GM21515 (cell line): ENCODE results near the gene C4orf51.
A peak's percentile ranks its signal among the peaks of the same experiment; 100 is the strongest.

Experiments
- ATAC-seq: cut with Tn5 transposase; IDR thresholded peaks from one replicate; pipeline ENCODE4 v1.9.1; 2021; ENCODE audit not compliant: unreplicated experiment

The C4orf51 gene

DNA sequence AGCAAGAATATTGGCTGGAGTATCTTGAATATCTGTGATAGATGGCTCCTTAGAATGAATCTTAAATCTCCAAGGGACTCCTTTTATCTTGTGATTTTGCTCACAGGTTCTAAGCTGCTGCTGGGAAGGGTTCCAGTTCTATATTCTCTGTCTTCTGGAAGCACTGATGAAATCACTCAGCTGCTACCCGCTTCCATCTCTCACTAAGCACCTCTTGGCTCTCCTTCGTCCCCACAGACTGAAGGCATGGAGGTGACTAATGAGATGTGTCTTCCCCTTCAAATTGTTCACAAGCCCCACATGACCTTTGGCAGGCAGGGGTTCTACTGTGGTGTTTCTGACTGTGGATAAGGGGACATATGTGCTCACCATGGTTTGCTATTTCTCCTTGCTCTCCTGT lies 75.9 kb downstream of the C4orf51 start:
- ATAC-seq: no peak

DNA sequence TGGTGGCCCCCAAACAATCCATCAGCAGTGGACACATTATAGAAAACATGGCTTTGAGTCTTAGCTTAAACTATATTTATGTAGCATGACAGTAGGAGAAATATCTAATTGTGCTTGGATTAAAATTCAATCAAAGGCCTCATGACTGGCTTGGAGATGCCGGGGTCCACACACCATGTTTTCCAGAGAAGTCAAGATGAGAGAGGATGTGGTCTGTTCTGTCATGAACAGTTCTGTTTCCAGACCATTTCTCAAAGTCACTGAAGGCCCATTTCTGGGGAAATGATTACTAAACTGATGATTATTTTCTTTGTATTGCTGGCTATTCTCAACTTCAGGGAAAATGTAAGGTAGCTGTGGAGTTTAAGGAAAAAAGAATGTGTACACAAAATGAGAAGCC lies 76.3 kb downstream of the C4orf51 start:
- no peak for ATAC-seq

DNA sequence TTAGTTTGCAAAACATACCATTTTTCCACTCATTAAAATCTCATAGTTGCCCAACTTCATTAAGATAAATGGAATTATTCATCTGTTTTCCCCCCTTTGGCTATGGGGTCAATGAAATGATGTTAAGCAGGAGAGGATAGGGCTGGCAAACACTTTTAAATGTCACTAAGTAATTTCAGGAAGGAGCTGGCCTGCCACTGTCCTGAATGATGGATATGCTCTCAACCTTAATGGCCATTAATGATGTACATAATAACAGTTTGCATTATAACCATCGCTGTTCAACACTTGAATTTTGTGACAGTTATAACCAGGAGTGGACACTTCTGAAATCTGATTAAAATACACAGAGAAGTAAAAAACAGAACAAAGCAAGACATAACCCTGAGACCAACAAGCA lies 77.2 kb downstream of the C4orf51 start:
- ATAC-seq: no peak

DNA sequence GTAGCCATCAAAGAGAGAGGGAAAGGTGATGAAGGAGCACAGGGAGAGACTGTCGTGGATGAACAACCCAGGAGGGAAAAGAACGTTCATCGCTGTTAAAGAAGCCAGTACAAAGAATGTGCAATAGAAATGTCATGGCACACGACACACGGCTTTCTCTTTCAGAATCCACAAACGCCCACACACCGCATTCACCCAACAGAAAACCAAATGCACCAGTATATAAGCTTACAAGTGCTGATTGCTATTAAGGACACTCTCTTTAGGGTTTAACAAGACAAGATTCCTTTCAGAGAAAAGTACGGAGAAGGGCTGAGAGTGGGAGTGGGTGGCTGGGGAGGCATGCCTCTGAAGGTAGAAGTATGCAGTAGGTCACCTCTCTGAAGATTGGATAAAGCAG lies 80.2 kb downstream of the C4orf51 start:
- ATAC-seq: no peak

DNA sequence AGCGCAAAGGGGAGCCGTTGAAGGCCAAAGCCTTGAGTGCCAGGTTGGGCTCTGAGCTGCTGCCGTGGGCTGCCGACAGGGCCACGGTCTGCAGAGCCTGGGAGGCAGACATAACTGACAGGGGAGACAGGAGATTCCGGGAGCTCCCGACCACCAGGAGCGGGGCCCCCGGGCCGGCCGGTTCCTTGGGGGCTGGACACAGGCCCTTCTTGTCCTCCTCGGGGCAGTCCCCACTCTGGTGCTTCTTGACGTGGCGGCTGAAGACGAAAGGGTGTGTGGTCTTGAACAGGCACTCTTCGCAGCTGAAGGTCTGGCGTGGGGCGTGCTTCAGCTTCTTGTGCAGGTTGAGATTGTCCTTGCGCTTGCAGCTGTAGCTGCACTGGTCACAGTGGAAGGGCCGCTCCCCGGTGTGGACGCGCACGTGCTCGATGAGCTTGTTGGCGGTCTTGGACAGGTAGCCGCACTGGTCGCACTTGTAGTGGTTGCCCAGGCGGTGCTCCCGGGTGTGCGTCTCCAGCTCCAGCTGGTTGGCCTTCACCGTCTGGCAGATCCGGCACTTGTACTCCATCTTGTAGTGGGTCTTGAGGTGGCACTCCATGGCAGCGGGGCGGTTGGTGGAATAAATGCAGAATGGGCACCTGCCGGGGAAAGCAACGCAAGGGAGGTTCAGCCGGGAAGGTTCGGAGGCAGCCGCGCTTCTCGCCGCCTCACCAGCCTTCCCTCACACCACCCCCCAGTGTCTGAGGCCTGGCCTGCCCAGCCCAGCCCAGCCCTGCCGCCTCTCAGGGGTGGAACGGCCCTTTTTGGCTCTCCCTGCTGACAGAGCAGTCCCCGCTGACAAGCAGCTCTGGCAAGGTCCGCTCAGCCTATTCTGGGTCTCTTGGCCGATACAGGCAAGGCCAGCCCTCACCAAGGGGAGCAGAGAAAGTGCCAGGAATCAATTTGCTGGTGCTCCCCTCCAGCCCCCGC lies 81.3 kb downstream of the C4orf51 start:
- ATAC-seq: no peak

DNA sequence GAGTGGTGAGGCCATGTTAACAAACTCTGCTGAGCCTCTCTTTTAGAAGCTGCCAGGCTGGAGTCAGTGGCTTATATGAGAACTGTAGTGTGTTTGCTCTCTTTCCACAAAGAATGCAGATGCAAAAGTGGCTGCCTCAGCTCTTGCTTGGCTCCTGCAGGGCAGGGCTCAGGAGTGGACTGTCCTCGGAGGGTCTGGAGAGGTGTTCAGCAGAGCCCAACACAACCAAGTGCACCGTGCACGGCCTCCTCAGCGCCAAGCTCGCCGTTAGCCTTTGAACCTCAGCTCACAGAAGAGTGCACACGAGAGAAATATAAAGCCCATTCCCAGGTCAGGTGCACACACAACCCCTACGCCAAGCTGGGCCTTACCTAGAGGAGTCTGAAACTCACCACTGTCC lies 82.8 kb downstream of the C4orf51 start:
- no peak for ATAC-seq

DNA sequence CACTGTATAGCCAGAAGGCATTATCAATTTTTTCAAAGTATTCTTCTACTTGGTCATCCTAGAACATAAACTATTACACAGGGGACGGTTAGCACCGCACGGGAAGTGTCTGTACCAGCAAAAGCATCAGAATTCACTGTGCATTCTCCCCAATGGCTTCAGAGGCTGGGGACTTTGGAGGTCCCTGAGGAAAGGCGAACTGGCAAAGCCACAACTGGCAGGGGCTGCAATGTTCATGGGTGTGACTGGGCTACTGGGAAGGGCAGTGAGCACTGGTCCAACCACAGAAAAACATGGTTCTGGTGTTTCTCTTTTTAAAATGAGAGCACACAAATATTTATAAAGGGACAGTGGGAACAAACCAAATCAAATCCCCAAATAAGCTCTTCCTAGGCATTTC lies 83.5 kb downstream of the C4orf51 start:
- no peak for ATAC-seq

DNA sequence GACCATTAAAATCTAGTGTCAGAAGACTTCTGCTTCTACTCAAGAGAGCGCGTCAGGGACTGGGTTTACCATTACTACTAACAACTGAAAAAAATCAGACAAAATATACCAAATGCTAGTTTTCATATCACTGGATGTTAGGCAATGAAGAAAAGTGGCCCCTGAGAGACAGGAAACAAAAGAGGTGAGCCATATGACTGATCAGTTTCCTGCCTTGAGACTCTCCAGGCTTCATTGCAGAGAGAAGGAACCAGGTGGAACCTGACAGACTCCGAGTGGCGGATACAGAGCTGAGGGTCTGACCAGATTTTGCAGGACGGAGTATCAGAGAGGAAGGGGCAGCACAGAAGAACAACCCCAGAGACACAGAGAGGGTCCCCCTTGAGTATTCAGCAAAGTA lies 86.3 kb downstream of the C4orf51 start:
- ATAC-seq: no peak

DNA sequence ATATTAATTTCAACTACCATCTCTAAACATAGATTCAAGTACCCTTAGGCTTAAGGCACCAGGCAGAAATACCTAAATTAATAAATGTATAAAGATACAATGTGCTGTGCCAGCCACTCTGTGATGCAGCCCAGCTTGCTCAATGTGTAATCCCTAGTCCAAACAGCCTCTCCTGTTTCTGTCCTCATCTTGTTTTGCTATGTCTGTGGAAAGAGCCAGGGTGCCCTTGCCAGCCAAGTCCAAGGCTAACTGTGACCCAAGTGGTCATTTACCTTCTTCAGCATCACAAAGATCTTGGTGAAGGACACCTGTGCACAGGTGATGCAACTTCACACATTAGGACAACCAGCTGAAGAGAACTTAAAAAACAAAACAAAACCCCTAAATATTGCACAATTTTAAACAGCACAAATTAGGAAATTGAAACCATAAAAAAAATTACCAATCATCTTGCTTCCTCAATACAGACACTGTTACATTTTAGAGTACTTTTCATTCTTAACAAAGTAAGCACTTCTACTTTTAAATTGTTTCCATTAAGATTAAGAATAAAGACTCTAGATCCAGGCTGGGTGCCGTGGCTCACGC lies 89.6 kb downstream of the C4orf51 start:
- no peak for ATAC-seq

DNA sequence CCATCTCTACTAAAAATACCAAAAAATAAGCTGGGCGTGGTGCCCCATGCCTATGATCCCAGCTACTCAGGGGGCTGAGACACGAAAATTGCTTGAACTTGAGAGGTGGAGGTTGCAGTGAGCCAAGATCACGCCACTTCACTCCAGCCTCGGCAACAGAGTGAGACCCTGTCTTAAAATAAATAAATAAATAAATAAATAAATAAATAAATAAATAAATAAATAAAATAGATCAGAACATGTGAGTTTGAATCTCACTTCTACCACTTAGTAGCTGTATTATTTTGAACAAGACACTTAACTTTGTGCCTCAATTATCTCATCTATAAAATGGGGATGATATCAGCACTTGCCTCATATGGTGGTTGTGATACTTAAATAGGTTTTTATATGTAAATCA lies 90.2 kb downstream of the C4orf51 start:
- no peak for ATAC-seq

DNA sequence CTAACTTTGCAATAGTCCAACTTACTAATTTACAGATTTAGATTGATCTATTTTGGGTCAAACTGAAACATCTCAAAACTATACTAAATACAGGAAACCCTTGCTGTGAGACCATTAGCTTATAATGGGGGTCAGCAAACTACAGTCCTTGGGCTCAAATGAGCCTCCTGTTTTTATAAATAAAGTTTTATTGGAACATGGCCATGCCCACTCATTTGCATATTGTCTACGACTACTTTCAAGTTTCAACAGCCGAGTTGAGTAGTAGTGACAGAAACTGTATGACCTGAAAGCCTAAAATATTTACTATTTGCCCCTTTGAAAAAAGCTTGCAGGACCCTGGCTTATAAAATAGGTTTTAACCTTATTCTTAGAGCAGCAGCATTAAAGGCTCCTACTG lies 92.4 kb downstream of the C4orf51 start:
- no peak for ATAC-seq

DNA sequence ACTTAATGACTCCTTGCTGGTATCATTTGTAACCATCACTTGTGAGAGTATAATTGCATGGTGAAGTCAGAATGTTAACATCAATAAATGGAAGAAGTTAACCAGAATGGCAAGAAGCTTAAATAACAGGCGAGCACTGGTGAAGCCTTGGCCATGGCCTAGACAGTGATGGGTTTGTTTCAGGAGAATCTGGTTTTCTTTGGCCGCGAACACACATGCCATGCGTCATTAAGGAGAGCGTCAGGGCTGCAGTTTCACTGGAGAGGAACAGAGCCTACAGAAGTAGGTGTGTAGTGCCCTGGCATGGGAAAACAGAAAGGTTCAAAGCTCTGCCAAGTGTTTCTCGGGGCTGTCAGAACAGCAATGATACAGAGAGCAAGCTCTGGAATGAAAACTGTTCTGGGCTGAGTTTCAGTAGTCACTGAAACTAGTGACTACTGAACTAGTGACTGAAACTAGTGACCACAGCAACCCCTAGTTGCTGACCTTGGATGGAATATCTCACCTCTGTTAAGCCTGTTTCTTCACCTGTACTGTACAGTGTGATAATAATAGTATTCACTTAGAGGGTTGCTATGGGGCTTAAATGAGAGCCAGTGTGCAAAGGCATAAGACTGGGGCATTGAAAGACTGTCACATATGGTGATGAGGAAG lies 93.8 kb downstream of the C4orf51 start:
- ATAC-seq: peak; percentile 90

DNA sequence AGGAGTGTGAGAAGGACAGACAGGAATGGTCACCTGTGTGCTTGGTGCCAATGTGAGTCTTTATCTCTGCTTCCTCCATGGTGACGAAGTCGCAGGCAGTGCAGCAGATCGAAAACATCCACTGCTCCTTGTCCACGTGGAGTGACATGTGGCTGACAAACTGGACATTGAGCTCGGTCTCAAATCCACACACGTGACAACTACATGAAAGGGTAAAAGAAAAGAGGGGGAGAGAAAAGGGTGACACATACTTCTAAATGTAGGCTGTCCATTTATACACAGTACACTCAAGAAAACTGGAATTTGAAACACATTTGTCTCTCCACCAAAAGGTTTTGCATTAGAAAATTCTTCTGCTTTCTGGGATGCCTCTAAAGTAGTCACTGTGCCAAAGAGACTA lies 94.5 kb downstream of the C4orf51 start:
- ATAC-seq: no peak

DNA sequence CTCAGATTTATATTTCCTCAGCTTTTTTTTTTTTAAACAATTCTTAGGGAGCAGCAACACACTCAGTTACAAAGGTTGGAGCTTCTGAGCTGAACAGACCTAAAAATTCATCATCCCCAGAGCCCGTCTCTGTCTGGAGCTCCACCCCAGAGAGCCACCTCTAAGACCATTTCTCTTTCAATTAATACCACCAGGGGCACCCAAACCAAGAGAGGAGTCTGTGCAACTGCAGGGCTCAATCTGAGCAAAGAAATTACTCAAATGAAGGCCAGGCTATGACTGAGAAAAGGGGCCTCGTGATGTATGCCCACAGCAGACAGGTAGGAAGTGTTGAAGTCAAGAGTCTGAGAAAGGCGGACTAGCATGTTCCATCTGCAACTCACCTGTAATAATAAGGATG lies 95.5 kb downstream of the C4orf51 start:
- ATAC-seq: no peak

DNA sequence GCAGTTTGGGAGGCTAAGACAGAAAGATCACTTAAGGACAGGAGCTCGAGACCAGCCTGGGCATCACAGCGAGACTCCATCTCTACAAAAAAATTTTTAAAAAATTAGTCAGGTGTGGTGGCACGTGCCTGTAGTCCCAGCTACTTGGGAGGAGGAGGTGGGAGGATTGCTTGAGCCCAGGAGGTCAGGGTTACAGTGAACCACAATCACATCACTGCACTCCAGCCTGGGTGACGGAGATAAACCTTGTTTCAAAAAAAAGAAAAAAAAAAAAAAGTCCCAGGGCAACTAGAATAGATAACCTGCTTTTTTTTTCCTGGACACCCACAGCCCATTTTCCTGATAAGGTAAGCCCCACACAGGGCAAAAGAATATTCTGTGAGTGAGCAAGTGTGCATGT lies 96.3 kb downstream of the C4orf51 start:
- ATAC-seq: no peak

DNA sequence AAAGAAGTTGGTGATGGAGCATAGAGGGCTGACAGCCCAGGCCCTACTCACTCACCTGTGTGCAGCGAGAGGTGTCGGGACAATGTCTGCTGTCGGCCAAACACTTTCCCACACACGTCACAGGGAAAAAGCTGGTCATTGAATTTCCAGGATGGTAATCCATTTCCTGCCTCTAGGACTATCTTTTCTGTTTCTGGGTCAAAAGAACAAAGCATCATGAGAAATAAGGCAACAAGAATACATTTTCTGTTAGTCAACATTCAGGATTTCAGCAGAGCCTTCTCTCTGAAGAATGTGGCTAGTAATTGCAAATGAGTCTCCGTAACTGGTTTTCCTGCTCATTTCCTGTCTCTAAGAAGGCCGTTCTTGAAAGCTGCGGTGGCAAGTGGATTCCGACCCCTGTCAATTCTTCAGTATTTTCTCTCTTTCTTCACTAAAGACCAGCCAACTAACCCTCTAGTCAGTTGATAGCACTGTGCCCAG lies 99.4 kb downstream of the C4orf51 start:
- no peak for ATAC-seq

DNA sequence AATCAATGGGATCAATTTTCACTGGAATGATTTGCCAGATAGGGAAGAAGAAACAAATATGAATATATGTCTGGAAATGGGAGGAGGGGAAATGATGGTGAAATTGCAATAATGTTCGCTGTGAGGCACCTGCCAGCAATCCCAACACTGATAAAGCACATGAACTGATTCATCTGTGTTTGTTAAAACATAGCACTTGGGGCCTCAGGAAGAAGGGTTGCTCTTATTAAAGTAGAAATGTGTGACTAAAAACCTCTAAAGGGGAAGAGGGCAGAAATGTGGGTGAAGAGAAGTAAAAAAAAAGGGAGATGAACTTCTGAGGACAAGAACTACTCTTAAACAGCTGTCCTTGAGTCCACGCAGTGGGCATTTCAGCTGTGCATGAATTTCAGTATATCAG lies 101.4 kb downstream of the C4orf51 start:
- no peak for ATAC-seq
